Measurements from ENCODE around the gene NRP2. TPM values are rescaled to one million over a fixed set of nuclear protein-coding genes. Genes with fewer than 3 reads are reported as not detected.

The NRP2 gene
- total and polyA plus RNA-seq, 2 of the 13 experiments (the other 11 are each of a cell fraction or from before 2014, with no cell fraction given): 0.65 to 1.4 TPM

- TF ChIP-seq, protein P1, sequence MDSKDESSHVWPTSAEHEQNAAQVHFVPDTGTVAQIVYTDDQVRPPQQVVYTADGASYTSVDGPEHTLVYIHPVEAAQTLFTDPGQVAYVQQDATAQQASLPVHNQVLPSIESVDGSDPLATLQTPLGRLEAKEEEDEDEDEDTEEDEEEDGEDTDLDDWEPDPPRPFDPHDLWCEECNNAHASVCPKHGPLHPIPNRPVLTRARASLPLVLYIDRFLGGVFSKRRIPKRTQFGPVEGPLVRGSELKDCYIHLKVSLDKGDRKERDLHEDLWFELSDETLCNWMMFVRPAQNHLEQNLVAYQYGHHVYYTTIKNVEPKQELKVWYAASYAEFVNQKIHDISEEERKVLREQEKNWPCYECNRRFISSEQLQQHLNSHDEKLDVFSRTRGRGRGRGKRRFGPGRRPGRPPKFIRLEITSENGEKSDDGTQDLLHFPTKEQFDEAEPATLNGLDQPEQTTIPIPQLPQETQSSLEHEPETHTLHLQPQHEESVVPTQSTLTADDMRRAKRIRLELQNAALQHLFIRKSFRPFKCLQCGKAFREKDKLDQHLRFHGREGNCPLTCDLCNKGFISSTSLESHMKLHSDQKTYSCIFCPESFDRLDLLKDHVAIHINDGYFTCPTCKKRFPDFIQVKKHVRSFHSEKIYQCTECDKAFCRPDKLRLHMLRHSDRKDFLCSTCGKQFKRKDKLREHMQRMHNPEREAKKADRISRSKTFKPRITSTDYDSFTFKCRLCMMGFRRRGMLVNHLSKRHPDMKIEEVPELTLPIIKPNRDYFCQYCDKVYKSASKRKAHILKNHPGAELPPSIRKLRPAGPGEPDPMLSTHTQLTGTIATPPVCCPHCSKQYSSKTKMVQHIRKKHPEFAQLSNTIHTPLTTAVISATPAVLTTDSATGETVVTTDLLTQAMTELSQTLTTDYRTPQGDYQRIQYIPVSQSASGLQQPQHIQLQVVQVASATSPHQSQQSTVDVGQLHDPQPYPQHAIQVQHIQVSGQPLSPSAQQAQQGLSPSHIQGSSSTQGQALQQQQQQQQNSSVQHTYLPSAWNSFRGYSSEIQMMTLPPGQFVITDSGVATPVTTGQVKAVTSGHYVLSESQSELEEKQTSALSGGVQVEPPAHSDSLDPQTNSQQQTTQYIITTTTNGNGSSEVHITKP (CRISPR knock-in tag; IDR thresholded peaks at IDR 0.05; ENCODE audit: low read depth): no peak
- TF ChIP-seq, protein P2, sequence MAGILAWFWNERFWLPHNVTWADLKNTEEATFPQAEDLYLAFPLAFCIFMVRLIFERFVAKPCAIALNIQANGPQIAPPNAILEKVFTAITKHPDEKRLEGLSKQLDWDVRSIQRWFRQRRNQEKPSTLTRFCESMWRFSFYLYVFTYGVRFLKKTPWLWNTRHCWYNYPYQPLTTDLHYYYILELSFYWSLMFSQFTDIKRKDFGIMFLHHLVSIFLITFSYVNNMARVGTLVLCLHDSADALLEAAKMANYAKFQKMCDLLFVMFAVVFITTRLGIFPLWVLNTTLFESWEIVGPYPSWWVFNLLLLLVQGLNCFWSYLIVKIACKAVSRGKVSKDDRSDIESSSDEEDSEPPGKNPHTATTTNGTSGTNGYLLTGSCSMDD (CRISPR knock-in tag; IDR thresholded peaks at IDR 0.05): no peak
- TF ChIP-seq SATB2 (CRISPR knock-in tag; IDR thresholded peaks at IDR 0.05) (no peak), ZBTB20 (CRISPR knock-in tag; IDR thresholded peaks at IDR 0.05; ENCODE audit: borderline replicate concordance, low read depth) (no peak; the same call in none of the 2 replicates), U2AF1 (optimal IDR thresholded peaks at IDR 0.05; ENCODE audit: low read depth, low read length) (no peak), NFIC (IDR thresholded peaks at IDR 0.05; ENCODE audit: low read length) (no peak), ZFYVE20 (CRISPR knock-in tag; IDR thresholded peaks at IDR 0.05; ENCODE audit: borderline replicate concordance, low read depth) (no peak), ZNF713 (CRISPR knock-in tag; IDR thresholded peaks at IDR 0.05) (0 out of 2 replicates have a peak, but pooled peaks have one; percentile 72), ZNF772 (CRISPR knock-in tag; IDR thresholded peaks at IDR 0.05) (0 out of 2 replicates have a peak, but pooled peaks have one; percentile 34)
- TF ChIP-seq, protein P3, sequence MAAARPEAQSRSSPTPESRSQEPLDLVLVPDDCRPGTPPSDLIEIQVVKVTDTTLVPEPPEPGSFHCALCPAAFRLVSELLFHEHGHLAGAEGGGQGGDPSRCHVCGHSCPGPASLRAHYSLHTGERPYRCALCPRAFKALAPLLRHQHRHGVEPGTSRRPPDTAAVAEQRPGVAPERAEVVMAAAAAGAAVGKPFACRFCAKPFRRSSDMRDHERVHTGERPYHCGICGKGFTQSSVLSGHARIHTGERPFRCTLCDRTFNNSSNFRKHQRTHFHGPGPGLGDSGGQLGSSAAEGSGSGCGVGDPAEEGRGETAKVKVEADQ (CRISPR knock-in tag; IDR thresholded peaks at IDR 0.05; ENCODE audit: borderline replicate concordance): 0 out of 2 replicates have a peak, but pooled peaks have one; percentile 43
- TF ChIP-seq, protein P4, sequence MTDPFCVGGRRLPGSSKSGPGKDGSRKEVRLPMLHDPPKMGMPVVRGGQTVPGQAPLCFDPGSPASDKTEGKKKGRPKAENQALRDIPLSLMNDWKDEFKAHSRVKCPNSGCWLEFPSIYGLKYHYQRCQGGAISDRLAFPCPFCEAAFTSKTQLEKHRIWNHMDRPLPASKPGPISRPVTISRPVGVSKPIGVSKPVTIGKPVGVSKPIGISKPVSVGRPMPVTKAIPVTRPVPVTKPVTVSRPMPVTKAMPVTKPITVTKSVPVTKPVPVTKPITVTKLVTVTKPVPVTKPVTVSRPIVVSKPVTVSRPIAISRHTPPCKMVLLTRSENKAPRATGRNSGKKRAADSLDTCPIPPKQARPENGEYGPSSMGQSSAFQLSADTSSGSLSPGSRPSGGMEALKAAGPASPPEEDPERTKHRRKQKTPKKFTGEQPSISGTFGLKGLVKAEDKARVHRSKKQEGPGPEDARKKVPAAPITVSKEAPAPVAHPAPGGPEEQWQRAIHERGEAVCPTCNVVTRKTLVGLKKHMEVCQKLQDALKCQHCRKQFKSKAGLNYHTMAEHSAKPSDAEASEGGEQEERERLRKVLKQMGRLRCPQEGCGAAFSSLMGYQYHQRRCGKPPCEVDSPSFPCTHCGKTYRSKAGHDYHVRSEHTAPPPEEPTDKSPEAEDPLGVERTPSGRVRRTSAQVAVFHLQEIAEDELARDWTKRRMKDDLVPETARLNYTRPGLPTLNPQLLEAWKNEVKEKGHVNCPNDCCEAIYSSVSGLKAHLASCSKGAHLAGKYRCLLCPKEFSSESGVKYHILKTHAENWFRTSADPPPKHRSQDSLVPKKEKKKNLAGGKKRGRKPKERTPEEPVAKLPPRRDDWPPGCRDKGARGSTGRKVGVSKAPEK (CRISPR knock-in tag; IDR thresholded peaks at IDR 0.05; ENCODE audit: borderline replicate concordance): peak; percentile 52; the same call in 1 of the 2 replicates
- TF ChIP-seq, protein P5, sequence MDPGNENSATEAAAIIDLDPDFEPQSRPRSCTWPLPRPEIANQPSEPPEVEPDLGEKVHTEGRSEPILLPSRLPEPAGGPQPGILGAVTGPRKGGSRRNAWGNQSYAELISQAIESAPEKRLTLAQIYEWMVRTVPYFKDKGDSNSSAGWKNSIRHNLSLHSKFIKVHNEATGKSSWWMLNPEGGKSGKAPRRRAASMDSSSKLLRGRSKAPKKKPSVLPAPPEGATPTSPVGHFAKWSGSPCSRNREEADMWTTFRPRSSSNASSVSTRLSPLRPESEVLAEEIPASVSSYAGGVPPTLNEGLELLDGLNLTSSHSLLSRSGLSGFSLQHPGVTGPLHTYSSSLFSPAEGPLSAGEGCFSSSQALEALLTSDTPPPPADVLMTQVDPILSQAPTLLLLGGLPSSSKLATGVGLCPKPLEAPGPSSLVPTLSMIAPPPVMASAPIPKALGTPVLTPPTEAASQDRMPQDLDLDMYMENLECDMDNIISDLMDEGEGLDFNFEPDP (CRISPR knock-in tag; conservative IDR thresholded peaks at IDR 0.05): no peak
- TF ChIP-seq, protein P6, sequence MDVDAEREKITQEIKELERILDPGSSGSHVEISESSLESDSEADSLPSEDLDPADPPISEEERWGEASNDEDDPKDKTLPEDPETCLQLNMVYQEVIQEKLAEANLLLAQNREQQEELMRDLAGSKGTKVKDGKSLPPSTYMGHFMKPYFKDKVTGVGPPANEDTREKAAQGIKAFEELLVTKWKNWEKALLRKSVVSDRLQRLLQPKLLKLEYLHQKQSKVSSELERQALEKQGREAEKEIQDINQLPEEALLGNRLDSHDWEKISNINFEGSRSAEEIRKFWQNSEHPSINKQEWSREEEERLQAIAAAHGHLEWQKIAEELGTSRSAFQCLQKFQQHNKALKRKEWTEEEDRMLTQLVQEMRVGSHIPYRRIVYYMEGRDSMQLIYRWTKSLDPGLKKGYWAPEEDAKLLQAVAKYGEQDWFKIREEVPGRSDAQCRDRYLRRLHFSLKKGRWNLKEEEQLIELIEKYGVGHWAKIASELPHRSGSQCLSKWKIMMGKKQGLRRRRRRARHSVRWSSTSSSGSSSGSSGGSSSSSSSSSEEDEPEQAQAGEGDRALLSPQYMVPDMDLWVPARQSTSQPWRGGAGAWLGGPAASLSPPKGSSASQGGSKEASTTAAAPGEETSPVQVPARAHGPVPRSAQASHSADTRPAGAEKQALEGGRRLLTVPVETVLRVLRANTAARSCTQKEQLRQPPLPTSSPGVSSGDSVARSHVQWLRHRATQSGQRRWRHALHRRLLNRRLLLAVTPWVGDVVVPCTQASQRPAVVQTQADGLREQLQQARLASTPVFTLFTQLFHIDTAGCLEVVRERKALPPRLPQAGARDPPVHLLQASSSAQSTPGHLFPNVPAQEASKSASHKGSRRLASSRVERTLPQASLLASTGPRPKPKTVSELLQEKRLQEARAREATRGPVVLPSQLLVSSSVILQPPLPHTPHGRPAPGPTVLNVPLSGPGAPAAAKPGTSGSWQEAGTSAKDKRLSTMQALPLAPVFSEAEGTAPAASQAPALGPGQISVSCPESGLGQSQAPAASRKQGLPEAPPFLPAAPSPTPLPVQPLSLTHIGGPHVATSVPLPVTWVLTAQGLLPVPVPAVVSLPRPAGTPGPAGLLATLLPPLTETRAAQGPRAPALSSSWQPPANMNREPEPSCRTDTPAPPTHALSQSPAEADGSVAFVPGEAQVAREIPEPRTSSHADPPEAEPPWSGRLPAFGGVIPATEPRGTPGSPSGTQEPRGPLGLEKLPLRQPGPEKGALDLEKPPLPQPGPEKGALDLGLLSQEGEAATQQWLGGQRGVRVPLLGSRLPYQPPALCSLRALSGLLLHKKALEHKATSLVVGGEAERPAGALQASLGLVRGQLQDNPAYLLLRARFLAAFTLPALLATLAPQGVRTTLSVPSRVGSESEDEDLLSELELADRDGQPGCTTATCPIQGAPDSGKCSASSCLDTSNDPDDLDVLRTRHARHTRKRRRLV (CRISPR knock-in tag; IDR thresholded peaks at IDR 0.05): no peak
Measured at GRCh38 chr2:205776139-205776538, 93.8 kb downstream of the NRP2 start (continued).
